ENCODE results near the gene ALK.
A peak's percentile ranks its signal among the peaks of the same experiment; 100 is the strongest.

ALK gene

GRCh38 chr2:29607038-29607420 lies 314.4 kb downstream of the ALK start:
- no peak for DNase-seq (ENCODE audit: low read depth)

- DNase-seq (ENCODE audit: low read depth): peak; percentile 89
Observed at GRCh38 chr2:29606104-29607037, 315.0 kb downstream of the ALK start.

GRCh38 chr2:29603341-29603740 lies 318.0 kb downstream of the ALK start:
- no peak for DNase-seq (ENCODE audit: low read depth)

GRCh38 chr2:29601872-29602271 lies 319.5 kb downstream of the ALK start:
- no peak for DNase-seq (ENCODE audit: low read depth)

DNA sequence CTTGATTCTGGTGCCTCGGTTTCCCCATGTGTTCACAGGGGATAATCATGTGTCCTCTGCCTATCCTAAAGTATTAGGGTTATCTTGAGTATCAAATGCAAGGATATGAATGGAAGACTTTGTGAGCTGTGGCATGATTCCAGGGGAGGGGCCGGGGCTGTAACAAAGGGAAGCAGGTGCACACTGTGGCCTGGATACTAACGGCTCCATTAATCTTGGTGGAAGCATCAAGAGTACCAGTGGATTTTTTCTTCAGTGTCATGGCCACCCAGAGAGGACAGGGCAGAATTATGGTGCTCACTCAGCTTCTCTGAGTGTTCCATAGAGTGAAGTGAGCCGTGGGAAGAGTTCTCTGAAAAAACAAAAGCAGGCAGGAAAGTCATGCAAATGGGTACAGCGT lies 320.1 kb downstream of the ALK start:
- DNase-seq (ENCODE audit: low read depth): no peak

DNA sequence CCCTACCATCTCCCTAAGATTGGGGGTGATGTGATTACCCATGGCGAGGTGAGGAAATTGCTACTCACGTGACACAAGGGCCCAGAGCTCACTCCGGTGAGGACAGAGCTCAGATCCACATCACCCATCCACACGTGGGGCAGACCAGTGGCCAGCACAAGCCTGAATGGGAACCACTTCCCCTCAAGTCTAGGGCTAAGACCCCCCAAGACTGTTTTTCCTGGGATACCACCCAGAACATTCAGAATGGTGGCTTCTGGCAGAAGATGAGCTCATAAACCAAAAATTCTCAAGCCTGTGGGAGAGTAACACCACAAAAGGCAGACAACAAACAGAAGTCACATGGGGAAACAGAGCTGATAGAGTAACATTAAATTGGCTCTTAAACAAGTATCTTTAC lies 321.4 kb downstream of the ALK start:
- DNase-seq (ENCODE audit: low read depth): peak; percentile 20

GRCh38 chr2:29598978-29599377 lies 322.4 kb downstream of the ALK start:
- DNase-seq (ENCODE audit: low read depth): no peak

DNA sequence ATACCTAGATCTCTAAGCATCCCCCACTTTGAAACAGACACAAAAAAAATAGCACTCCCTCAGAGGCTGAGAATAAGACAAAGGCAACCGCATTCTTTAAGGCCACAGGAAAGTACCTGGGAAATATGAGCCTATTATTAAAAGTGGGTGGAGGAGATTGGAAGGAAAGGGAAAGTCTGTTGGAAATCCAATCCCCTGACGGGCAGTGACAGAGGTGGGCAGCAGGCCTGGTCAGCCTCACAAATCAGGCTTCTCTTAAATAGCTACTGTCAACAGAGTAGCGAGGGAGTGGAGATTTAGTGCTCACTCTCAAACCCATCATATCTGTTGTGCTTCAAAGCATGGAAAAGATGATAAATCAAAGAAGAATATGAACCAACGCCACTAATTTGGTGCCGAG lies 324.4 kb downstream of the ALK start:
- no peak for DNase-seq (ENCODE audit: low read depth)

DNA sequence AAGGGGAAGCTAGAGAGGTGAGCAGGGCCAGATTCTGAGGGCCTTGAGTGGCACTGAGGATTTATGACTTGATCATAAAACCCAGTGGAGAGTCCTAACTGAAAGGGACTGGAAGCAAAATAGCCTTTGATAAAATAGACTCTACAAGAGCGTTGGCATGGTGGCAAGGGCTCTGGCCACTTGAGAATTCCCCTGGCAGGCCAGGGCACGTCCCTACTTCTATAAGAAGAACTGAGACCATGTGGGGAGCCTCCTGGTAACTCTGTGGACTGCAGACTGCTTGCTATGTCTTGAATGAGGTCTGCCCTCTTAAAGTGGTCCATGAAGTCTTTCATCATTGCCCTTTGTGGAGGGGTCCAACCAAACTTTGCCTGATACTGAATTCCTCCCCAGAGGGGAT lies 324.8 kb downstream of the ALK start:
- DNase-seq (ENCODE audit: low read depth): no peak

DNA sequence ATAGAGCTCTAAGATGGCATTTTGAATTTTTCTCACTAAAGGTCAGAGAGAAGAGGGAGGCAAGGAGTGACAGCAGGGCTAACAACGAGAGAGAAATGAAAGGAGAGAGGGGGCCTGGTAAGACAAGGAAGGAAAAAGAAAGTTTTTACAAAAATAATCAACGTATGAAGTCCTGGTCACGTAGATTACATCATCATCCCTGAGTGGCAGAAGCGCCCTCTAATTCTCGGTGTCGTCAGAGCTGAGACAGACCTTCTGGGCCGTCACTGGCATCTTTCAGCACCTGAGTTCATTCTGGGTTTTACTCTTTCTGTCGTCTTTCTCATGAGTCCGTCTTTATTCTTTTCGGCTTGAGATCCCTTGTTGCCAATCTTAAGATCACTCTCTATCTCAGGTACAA lies 329.8 kb downstream of the ALK start:
- DNase-seq (ENCODE audit: low read depth): no peak

DNA sequence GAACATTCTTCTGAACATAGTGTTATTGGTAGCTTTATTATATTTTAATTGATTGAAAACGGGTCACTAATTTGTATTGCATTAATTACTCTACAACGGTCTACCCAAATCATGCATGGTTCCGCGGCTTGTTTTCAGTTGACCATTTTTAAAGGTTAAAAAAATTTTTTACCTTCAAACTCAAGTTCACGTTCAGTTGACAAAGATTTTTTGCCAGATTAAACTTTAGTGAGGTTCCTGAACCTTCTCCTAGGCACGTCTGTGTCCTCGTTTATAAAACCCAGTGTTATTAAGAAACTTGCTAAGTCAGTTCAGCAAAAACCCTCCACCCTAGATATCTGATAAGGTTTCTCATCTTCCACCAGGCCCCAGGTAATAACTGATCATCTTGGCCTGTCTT lies 331.2 kb downstream of the ALK start:
- DNase-seq (ENCODE audit: low read depth): no peak

DNA sequence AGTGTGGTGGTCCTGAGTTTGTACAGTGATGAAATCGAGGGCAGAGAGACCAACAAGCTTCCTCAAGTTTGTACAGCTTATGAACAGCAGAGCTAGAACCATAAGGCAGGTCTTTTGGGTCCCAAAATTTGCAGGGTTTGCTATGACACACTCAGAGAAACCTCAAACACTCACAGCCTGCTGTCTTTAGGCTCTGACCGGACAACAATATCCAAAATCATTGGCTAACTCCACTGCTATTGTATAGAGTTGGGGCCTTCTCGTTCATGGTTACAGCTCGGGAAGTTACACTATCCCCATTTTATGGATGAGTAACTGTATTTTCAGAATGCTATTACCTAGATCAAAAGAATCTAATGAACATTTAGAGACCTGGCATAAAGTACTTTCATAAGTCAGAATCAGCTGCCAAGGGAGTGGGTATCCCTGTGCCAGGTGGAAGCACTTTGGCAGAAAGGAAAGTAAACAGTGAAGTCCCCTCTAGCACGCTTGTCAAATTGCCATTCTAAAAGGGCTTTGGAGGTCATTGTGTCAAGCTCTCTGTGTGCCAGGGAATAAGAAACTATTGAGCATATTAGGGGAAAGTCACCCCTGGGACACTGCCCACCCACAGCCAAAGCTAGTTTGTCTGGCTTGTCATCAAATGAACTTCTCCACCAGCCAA lies 331.8 kb downstream of the ALK start:
- DNase-seq (ENCODE audit: low read depth): no peak

DNA sequence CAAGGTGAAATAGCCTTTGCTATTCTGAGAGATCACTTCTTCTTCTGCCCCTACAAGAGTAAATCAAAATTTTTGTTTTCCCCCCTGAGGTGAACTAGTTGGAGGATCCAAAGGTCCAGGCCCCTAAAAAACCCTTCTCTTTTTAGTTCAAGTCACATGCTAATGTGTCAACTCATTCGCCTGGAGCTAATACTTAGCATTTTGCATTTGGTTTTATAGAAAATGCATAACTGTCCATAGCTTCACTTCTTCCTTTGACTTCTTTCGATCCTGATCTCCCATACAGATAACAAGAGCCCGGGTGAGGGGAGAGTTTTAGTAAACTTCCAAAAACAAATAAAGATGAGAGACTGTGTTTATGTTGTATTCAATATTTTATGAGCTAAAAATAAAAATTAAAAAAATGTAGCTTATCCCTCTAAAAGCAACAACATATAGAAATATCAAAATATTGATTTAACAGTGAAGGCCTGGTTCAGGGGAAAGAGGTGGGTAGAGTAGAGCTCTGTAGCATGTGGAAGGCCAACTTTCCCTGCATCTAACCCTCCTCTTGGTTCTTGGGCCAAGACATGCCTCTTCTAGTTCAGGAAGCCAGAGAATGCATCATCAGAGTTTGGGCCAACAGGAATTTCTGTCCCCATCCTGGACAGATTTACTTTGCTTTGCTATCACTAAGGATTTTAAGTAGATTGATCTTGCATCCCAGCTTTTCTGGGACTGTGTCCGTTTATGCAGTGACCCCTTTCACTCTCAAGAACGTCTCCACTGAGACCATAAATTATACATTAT lies 333.8 kb downstream of the ALK start:
- DNase-seq (ENCODE audit: low read depth): no peak

- no peak for DNase-seq (ENCODE audit: low read depth)
Observed at GRCh38 chr2:29586919-29587318, 334.5 kb downstream of the ALK start.

DNA sequence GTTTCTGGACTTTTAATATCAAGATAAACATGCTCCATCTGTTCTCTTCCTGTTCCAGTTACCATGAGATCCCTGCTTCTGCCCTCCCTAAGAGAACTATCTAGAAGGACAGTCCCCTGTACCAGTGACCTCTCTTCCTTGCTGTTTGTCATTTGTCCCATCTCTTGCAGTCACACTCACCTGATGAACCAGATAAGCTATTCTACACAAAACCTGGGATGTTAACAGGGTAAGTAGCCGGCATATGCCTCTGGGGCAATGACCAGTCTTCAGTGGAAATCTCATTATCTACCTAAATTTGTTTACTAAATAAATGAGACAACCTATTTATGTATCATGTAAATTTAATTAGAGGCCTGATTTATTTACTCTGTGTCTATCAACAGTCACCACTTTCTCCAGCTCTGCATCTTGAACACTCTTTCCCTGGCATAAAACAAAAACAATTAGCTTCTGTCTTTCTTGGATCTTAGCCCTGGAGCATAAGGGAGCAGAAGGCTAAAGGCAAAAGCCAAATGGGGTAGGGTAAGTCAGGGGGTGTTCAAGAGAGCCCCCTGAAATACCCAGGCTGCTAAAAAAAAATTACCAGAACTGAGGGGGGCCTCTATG lies 337.7 kb downstream of the ALK start:
- no peak for DNase-seq (ENCODE audit: low read depth)

DNA sequence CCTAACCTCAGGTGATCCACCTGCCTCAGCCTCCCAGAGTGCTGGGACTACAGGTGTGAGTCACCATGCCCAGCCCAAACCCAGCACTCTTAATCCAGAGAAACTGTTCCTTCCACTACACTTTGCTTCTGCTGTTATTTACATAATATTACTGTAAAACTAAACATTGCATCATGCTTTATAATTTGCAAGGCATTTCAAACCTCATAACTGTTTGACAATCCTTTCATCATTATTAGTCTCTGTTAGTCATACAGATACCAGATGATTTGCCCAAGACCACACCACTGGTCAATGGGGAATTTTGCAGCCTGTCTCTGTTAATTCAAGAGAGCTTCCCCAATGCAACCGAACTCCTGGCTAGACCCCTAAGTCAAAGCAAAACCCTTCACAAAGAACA lies 338.3 kb downstream of the ALK start:
- DNase-seq (ENCODE audit: low read depth): peak; percentile 60

DNA sequence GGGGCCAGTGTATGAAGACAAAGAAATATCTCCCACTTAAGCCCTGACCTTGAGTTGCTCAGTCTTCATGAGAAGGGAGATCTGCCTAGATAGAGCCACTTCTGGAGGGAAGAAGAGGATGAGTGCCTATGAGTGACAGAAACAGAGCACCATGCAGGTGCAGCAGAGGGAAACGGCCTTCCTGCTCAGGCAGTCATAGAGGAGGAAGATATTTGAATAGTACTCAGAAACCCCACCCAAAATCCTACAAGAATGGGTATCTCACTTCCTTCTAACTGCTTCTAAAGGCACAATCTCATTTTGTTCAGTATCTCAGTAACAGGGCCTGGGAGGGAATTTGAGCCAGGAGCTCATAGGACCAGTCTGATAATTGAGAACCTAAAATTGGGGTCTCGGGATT lies 339.3 kb downstream of the ALK start:
- no peak for DNase-seq (ENCODE audit: low read depth)

DNA sequence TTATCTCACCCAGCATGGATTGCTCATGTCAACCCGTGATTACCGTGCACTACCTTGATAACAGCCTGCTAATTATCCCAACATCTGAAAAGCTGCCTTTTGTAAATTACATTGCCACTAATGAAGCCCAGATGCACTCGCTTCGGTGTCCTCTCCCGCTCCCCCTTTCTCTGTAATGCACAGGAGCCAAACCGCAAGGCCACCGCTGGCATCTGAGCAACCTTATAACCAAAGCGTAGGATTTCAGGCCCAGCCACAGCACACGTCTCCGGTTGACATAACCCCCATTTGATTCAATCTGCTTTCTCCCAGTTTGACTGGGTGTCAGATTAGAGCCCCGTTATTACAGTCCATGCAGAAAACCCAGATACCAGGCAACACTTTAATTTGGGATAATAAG lies 341.2 kb downstream of the ALK start:
- no peak for DNase-seq (ENCODE audit: low read depth)

DNA sequence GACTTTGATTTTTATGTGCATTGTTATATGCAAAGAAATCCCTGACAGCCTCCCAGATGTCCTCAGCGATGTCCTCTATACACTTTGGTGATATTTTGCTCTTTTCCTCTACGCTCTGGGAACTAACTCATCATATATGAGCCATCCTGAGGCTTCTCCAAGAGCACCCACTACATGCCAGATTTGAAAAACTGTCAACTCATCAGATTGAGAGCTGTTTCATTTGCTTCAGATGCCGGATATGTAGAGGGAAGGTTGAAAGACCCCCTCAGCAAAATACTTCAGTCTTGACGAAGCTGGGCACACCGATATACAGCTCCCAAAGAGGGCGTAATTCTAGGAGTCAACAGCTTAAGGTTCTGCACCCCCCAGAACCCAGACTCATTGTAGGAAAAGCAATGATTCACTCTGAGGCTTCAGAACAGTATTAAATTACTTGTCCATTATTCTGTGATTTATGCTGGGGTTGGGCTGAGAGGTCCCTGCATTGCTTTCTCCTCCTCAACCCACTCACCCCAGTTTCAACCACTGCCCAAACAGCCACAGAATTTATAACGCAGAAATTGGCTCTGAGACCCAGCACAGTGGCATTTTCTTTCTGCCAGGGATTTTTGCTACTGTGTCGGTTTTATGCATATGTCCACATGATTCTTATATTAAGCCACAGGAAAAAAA lies 341.8 kb downstream of the ALK start:
- DNase-seq (ENCODE audit: low read depth): no peak

- DNase-seq (ENCODE audit: low read depth): no peak
Observed at GRCh38 chr2:29578084-29578598, 343.2 kb downstream of the ALK start.

DNA sequence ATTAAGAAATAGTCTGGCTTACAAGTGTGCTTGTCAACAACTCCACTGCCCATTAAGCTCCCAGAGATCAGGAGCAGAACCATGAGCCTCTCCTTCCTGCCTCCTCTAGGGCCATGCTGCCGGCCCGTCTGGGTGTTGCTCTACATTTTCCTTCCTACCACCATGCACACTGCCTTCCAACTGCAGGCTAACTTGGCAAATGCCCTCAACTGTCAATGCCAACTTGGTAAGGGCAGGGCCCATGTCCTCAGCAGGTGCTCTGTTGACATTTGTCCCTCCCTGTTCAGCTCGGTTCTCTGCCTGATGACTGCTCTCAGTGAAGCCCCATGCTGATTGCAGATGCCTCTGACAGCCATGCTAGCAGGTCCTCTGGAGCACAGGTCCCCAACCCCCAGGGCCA lies 345.2 kb downstream of the ALK start:
- DNase-seq (ENCODE audit: low read depth): no peak

Data from amniotic epithelial cell (primary cell).